Karpas-422 (cell line): ENCODE results near the gene BACH2. TPM values are rescaled to one million over a fixed set of nuclear protein-coding genes. Genes with fewer than 3 reads are reported as not detected.

ENCODE experiments used
- DNase-seq: peaks from one replicate; pipeline ENCODE4 v3.0.0-alpha.2; 2015
- H2AFZ ChIP-seq: fragments of 200-600 bp; sonication (generic); 2 replicates; pipeline ENCODE4 v1.6.1; 2014; ENCODE audit warnings: antibody characterized with exemption, low read length, mixed read lengths
- H3K27ac ChIP-seq: fragments of 200-600 bp; sonication (generic); 2 replicates; pipeline ENCODE4 v1.5.1; 2014; ENCODE audit warnings: mild to moderate bottlenecking, low read length, moderate library complexity
- H3K27me3 ChIP-seq: fragments of 200-600 bp; sonication (generic); 2 replicates; pipeline ENCODE4 v1.6.1; 2014; ENCODE audit warnings: low read length, mixed read lengths
- H3K36me3 ChIP-seq: fragments of 200-600 bp; sonication (generic); 2 replicates; pipeline ENCODE4 v1.6.1; 2014; ENCODE audit warnings: low read length, mixed read lengths; ENCODE audit not compliant: insufficient read depth
- H3K4me1 ChIP-seq: fragments of 200-600 bp; sonication (generic); 2 replicates; pipeline ENCODE4 v1.6.1; 2014; ENCODE audit warnings: mild to moderate bottlenecking, low read length, mixed read lengths
- H3K4me2 ChIP-seq: fragments of 200-600 bp; sonication (generic); 2 replicates; pipeline ENCODE4 v1.6.1; 2014; ENCODE audit warnings: low read length, low read depth, mild to moderate bottlenecking; ENCODE audit not compliant: poor library complexity, severe bottlenecking
- H3K4me3 ChIP-seq: fragments of 200-600 bp; sonication (generic); 2 replicates; pipeline ENCODE4 v1.5.1; 2014; ENCODE audit warnings: mild to moderate bottlenecking, antibody characterized with exemption, low read length, mixed read lengths
- H3K79me2 ChIP-seq: fragments of 200-600 bp; sonication (generic); 2 replicates; pipeline ENCODE4 v1.6.1; 2014; ENCODE audit warnings: mild to moderate bottlenecking, low read length, mixed read lengths
- H3K9ac ChIP-seq: fragments of 200-600 bp; sonication (generic); 2 replicates; pipeline ENCODE4 v1.6.0; 2014; ENCODE audit warnings: low read length
- H3K9me2 ChIP-seq: fragments of 200-600 bp; sonication (generic), shearing (Covaris generic); replicated peaks from 2 replicates; pipeline ENCODE4 v1.6.0; 2014; ENCODE audit warnings: mild to moderate bottlenecking, low read length, moderate library complexity; ENCODE audit not compliant: insufficient read depth
- H3K9me3 ChIP-seq: fragments of 300-700, 200-600 bp; sonication (generic); 2 replicates; pipeline ENCODE4 v1.6.1; 2014; ENCODE audit warnings: low read length, mixed read lengths
- H4K20me1 ChIP-seq: fragments of 200-600 bp; sonication (generic); 2 replicates; pipeline ENCODE4 v1.6.1; 2014; ENCODE audit warnings: mild to moderate bottlenecking, antibody characterized with exemption, low read length, low read depth; ENCODE audit not compliant: insufficient read depth
- total RNA-seq: library from RNA; depleted of rRNA; stranded (reverse); fragments of >200 nt; shearing (Covaris generic); gene quantifications from 2 replicates; pipeline ENCODE4 v1.2.3, GENCODE V29; 2014; ENCODE audit warnings: low replicate concordance

The BACH2 gene
- total RNA-seq, 1 experiment from 2014 or later: 3.2 TPM

DNA sequence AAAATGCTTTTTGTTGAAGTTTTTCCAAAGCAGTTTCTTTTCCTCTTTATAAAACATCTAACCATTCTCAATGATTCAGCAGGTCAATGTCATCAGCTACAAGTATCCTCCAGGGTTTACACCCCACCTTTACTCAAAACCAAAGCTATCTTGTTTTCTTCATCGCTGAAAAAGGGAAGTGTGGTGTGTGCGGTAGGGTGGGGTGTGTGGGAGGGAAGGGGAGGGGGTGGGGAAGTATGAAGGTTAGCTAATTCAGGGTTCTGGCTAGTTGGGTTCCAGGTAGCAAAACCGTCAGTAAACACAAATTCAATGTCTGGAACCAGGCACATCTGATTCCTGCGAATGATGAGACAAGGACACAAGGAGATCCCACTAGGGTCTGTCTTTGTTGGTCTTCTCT is 212.8 kb downstream of the BACH2 start:
- H2AFZ ChIP-seq: no peak overlapping the region
- H3K4me1 ChIP-seq: peaks cover 39% of the 10 kb centered on the region
- no peak overlapping the region for H3K27ac ChIP-seq
- no peaks in the 10 kb centered on the region for H3K9me3 ChIP-seq
- no peak overlapping the region for H3K4me2 ChIP-seq
- no peaks in the 10 kb centered on the region for H4K20me1 ChIP-seq
- no peaks in the 10 kb centered on the region for H3K27me3 ChIP-seq
- H3K79me2 ChIP-seq: no peaks in the 10 kb centered on the region
- H3K36me3 ChIP-seq: no peaks in the 10 kb centered on the region
- DNase-seq: peak; percentile 49
- no peak overlapping the region for H3K4me3 ChIP-seq
- H3K9me2 ChIP-seq: no peaks in the 10 kb centered on the region
- no peak overlapping the region for H3K9ac ChIP-seq

DNA sequence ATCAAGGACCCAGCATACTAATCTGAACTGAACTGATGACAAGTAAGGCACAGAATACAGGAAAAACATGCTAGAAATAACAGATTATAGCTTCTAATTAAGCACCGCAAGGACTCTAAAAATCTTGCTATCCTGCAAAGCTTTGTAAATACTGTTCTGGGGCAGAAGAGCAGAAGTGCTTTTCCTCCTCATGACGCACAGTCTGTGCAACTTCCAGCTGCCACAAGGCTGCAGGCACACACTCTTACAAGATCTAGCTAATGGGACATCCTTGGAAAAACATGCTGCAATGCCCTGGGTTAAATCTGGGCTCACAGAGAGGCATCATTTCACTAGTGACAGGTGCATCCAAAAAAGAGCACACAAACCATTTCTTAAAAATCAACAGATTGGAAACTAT is 213.8 kb downstream of the BACH2 start:
- H2AFZ ChIP-seq: no peak overlapping the region
- no peak overlapping the region for H3K4me3 ChIP-seq
- no peaks in the 10 kb centered on the region for H3K27me3 ChIP-seq
- no peak for DNase-seq
- no peaks in the 10 kb centered on the region for H3K36me3 ChIP-seq
- no peaks in the 10 kb centered on the region for H4K20me1 ChIP-seq
- H3K4me1 ChIP-seq: peaks cover 36% of the 10 kb centered on the region
- no peaks in the 10 kb centered on the region for H3K9me3 ChIP-seq
- no peak overlapping the region for H3K9ac ChIP-seq
- no peaks in the 10 kb centered on the region for H3K9me2 ChIP-seq
- H3K79me2 ChIP-seq: no peaks in the 10 kb centered on the region
- no peak overlapping the region for H3K4me2 ChIP-seq
- no peak overlapping the region for H3K27ac ChIP-seq

DNA sequence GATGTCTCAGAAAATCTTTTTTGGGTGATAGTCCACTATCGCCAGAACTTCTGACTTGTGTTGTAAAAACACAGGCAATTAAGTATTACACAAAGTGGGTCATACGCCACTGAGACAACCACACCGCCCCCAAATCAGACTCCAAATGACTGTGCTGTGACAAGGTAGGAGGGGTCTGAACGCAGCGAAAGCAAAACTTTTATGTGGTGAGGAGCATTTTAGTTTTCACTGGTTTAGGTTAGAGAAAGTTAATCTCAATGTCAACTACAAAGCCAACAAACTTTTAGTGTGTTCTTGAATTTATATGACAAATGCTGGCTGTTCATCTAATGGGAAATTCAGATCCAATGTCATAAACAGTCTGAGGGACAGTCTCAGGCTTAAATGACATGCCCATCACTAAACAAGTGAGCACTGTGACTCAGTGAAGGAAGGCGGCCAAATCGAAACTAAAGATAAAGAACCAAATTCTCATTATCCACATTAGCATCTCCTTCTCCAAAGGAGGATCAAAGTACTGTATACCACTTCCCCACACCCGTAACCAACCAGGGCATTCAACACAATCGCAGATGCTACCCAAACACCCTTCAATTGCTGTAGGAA is 215.7 kb downstream of the BACH2 start:
- H3K27ac ChIP-seq: no peak overlapping the region

DNA sequence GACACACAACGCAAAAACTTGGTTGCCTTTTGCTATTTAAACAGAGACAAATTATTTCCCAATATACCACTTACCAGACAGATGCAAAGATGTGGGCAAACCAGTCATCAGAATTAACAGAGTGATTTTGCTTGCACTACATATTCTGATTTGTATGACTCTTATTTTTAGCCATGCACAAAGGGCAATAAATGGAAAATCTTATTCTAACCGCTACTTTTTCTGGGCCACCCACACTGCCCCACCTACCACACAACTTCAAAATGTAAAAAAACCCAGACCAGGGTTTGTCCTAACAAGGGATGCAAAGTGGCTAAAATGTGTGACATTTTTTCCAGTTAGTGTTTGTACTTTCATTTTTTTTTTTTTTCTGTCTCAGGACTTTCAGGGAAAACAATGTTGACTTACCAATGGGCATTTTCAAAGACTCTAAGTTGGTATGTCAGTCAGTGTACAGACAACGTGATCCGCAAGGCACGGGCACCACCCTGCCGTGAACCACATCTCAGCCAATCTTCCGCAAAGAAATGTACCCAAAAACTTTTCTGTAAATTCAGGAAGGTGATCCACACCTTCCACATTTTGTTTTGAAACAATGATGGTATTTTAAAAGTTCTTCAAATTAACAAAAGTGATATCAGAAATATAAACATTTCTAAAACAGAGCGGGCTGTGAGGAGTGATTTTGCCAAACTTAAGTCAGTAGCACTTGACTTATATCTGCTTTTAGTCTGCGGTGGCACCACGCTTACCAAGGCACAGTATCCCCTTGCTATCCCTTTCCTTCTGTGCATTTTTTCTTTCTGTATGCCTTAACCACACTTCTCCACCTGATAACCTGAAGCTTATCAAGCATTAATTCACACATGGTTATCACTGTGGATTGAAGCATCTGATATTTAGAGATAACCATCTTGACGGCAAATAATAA is 216.8 kb downstream of the BACH2 start:
- H3K27me3 ChIP-seq: no peaks in the 10 kb centered on the region
- peak overlapping the region; percentile 59 for H3K4me2 ChIP-seq
- H2AFZ ChIP-seq: no peak overlapping the region
- no peaks in the 10 kb centered on the region for H3K9me2 ChIP-seq
- no peak for DNase-seq
- peak overlapping the region; percentile 29; the same call in 1 of the 2 replicates for H3K4me3 ChIP-seq
- no peaks in the 10 kb centered on the region for H4K20me1 ChIP-seq
- H3K4me1 ChIP-seq: peaks cover 36% of the 10 kb centered on the region
- H3K79me2 ChIP-seq: no peaks in the 10 kb centered on the region
- H3K9ac ChIP-seq: no peak overlapping the region
- H3K36me3 ChIP-seq: no peaks in the 10 kb centered on the region
- no peak overlapping the region for H3K27ac ChIP-seq
- no peaks in the 10 kb centered on the region for H3K9me3 ChIP-seq

More for the DNA sequence above, 215.7 kb downstream of the BACH2 start:
- Histone ChIP-seq H3K9me3 (no peaks in the 10 kb centered on the region), H3K36me3 (no peaks in the 10 kb centered on the region), H3K79me2 (no peaks in the 10 kb centered on the region), H4K20me1 (no peaks in the 10 kb centered on the region), H3K27me3 (no peaks in the 10 kb centered on the region), H3K4me3 (peak overlapping the region; percentile 29; the same call in 1 of the 2 replicates), H3K9me2 (no peaks in the 10 kb centered on the region), H3K4me2 (peak overlapping the region; percentile 59), H2AFZ (peak overlapping the region; percentile 48; the same call in 1 of the 2 replicates), H3K9ac (0 out of 2 replicates have a peak overlapping the region, but pooled peaks have one; percentile 12), H3K4me1 (peaks cover 36% of the 10 kb centered on the region)
- DNase-seq: no peak

DNA sequence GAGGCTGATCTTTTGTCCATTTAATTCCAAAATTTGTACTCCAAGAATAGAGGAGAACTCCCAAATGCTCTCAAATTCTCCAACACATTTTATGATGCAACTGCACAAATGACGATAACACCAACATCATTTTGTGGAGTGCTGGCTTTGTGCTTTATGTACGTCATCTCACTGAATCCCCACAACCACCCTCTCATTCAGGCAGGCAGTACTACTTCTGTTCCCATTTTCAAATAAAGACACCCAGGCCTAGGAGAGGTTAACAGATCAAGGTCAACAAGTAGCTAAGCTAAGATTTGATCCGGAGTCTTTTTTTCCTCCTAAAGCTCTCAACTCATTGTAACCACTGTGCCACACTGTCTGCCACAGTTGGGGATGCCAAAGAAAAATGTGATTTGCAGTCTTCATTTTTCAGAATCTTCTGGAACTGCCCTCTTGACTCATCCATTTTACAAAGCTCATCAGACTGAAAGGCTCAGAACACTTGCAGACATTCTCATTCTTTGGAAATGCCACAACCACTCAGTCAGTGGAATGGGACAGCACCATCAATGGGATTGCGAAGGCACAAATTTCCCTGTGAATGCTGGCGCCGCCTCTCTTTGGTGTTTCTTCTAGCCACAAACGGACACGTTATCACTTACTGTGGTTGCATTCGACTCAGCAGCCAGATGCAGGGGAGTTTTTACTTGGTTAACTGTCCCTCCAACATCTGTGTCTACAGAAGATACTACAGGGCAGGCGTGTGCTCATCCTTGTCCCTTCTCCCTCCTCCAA is 217.9 kb downstream of the BACH2 start:
- Histone ChIP-seq H3K9ac (no peak overlapping the region), H3K4me3 (no peak overlapping the region), H3K4me2 (no peak overlapping the region), H4K20me1 (no peaks in the 10 kb centered on the region), H3K9me3 (no peaks in the 10 kb centered on the region), H3K27me3 (no peaks in the 10 kb centered on the region), H2AFZ (no peak overlapping the region), H3K4me1 (peaks cover 29% of the 10 kb centered on the region), H3K27ac (no peak overlapping the region), H3K36me3 (no peaks in the 10 kb centered on the region), H3K9me2 (no peaks in the 10 kb centered on the region), H3K79me2 (no peaks in the 10 kb centered on the region)
- no peak for DNase-seq

DNA sequence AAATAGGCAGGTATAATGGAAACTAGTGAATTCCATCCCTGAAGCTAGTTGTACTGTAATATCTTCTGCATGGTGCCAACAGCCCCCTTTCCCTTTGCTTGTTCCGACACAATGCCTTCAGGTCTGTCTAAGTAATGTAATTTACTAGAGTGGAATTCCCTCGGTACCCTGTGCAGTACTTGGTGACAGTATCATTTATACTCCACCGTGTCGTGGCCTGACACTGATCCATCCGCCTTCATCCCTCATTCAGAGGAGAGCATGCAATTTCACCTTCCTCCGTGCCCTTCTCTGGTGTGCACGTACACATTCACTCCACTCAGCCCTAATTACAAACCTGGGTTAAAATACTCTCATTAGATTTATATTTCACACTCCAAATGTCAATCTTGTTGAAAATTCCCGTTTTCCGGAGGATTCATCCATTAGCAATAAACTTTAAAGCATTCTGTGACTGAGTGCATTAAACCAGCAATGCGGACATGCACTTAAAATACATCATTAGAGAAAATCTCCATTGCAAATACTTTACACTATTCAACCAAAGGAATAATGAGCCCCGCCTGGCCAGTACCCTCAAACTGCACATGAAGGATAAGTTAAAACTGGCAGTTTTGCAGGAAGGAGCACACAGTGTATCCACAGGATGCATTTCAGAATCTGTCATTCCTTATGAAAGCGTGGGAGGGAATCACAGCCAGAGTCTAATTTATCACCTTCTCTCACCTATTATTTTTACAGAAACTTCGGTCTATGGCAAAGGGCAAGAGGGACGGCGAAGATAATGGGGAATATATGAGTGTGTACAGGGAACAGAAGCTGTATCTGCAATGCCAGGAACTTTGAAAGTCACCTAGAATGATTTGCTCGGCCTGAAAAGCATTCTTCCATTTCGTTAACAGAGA is 219.9 kb downstream of the BACH2 start:
- no peak overlapping the region for H2AFZ ChIP-seq
- H3K36me3 ChIP-seq: no peaks in the 10 kb centered on the region
- no peak overlapping the region for H3K27ac ChIP-seq
- no peak overlapping the region for H3K4me3 ChIP-seq
- H3K4me2 ChIP-seq: no peak overlapping the region
- no peaks in the 10 kb centered on the region for H3K9me3 ChIP-seq
- peaks cover 28% of the 10 kb centered on the region for H3K4me1 ChIP-seq
- H3K79me2 ChIP-seq: no peaks in the 10 kb centered on the region
- H3K27me3 ChIP-seq: no peaks in the 10 kb centered on the region
- H4K20me1 ChIP-seq: no peaks in the 10 kb centered on the region
- H3K9ac ChIP-seq: no peak overlapping the region
- no peaks in the 10 kb centered on the region for H3K9me2 ChIP-seq
- DNase-seq: no peak

DNA sequence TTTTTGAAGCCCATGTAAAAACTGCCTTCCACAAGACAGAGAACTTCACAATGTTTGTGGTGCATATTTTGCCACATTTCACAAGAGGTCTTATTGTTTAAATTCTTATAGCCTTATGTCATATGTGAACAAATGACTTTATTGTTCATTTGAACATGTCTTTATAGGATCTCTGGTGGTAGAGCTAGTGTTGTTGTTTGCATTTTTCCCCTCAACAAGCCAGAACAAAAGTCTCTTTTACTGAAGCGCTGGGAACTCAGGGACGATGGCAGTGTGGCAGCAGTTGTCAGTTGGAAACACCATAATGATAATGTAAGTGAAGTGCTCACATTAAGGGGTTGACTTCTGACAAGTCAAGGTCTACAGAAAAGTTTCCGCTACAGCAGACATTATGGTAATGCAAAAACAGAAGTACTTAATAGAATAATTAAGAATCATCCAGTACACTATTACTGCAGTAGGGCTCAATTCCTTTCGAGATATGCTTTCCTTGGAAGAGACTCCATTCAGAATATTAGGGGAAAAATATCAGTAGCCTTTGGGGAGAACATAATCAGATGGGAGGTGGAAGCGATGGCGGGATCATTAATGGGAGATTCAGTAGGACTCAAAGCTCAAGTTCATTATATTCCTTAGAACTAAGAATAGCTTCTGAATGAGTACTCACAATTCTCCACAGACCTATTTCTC is 222.3 kb downstream of the BACH2 start:
- Histone ChIP-seq H4K20me1 (no peaks in the 10 kb centered on the region), H3K27ac (no peak overlapping the region), H3K79me2 (no peaks in the 10 kb centered on the region), H3K4me2 (no peak overlapping the region), H3K9me2 (no peaks in the 10 kb centered on the region), H3K27me3 (no peaks in the 10 kb centered on the region), H3K9ac (no peak overlapping the region), H2AFZ (no peak overlapping the region), H3K4me3 (no peak overlapping the region), H3K9me3 (no peaks in the 10 kb centered on the region), H3K4me1 (peaks cover 5% of the 10 kb centered on the region), H3K36me3 (no peaks in the 10 kb centered on the region)
- no peak for DNase-seq
